HEK293 (cell line): ENCODE measurements around the gene HOTAIR.

Experiments used
- KLF17 ChIP-seq: fragments of 450-650 bp; formaldehyde crosslinking; IDR thresholded peaks from 2 replicates; pipeline ENCODE4 v1.5.1; 2016; ENCODE audit warnings: missing biosample characterization, missing genetic modification characterization
- PRDM10 ChIP-seq: fragments of 450-650 bp; formaldehyde crosslinking; IDR thresholded peaks from 2 replicates; pipeline ENCODE4 v1.5.1; 2016; ENCODE audit warnings: missing biosample characterization, missing genetic modification characterization
- REST ChIP-seq: fragments of 450-650 bp; formaldehyde crosslinking; IDR thresholded peaks from 2 replicates; pipeline ENCODE4 v1.5.1; 2016; ENCODE audit warnings: missing biosample characterization, missing genetic modification characterization
- SCRT2 ChIP-seq: fragments of 450-650 bp; formaldehyde crosslinking; IDR thresholded peaks from 2 replicates; pipeline ENCODE4 v1.5.1; 2016; ENCODE audit warnings: missing biosample characterization, missing genetic modification characterization
- ZBTB48 ChIP-seq: fragments of 450-650 bp; formaldehyde crosslinking; IDR thresholded peaks from 2 replicates; pipeline ENCODE4 v1.5.1; 2016; ENCODE audit warnings: missing biosample characterization, missing genetic modification characterization
- ZFP3 ChIP-seq: fragments of 450-650 bp; formaldehyde crosslinking; IDR thresholded peaks from 2 replicates; pipeline ENCODE4 v1.5.1; 2016; ENCODE audit warnings: low read depth, missing biosample characterization, missing genetic modification characterization
- ZNF121 ChIP-seq: fragments of 450-650 bp; formaldehyde crosslinking; IDR thresholded peaks from 2 replicates; pipeline ENCODE4 v1.5.1; 2016; ENCODE audit warnings: missing biosample characterization, missing genetic modification characterization
- ZNF132 ChIP-seq: fragments of 450-650 bp; formaldehyde crosslinking; IDR thresholded peaks from 2 replicates; pipeline ENCODE4 v1.5.1; 2017; ENCODE audit warnings: missing biosample characterization, missing genetic modification characterization, borderline replicate concordance
- ZNF16 ChIP-seq: fragments of 450-650 bp; formaldehyde crosslinking; IDR thresholded peaks from 2 replicates; pipeline ENCODE4 v1.5.1; 2016; ENCODE audit warnings: low read depth, missing biosample characterization, missing genetic modification characterization
- ZNF184 ChIP-seq: fragments of 450-650 bp; IDR thresholded peaks from 2 replicates; pipeline ENCODE4 v1.5.1; 2018; ENCODE audit warnings: missing biosample characterization, mild to moderate bottlenecking, missing genetic modification characterization
- ZNF2 ChIP-seq: fragments of 450-650 bp; formaldehyde crosslinking; IDR thresholded peaks from 2 replicates; pipeline ENCODE4 v1.5.1; 2016; ENCODE audit warnings: missing biosample characterization, missing genetic modification characterization
- ZNF211 ChIP-seq: fragments of 450-650 bp; formaldehyde crosslinking; IDR thresholded peaks from 2 replicates; pipeline ENCODE4 v1.5.1; 2016; ENCODE audit warnings: low read depth, missing biosample characterization, missing genetic modification characterization
- ZNF214 ChIP-seq: fragments of 450-650 bp; formaldehyde crosslinking; IDR thresholded peaks from 2 replicates; pipeline ENCODE4 v1.5.1; 2017; ENCODE audit warnings: missing biosample characterization, mild to moderate bottlenecking, missing genetic modification characterization, borderline replicate concordance
- ZNF248 ChIP-seq: fragments of 450-650 bp; formaldehyde crosslinking; IDR thresholded peaks from 2 replicates; pipeline ENCODE4 v1.5.1; 2017; ENCODE audit warnings: missing biosample characterization, missing genetic modification characterization
- ZNF311 ChIP-seq: fragments of 450-650 bp; formaldehyde crosslinking; IDR thresholded peaks from 2 replicates; pipeline ENCODE4 v1.5.1; 2017; ENCODE audit warnings: missing biosample characterization, missing genetic modification characterization, borderline replicate concordance
- ZNF324 ChIP-seq: fragments of 450-650 bp; formaldehyde crosslinking; IDR thresholded peaks from 2 replicates; pipeline ENCODE4 v1.5.1; 2016; ENCODE audit warnings: missing biosample characterization, missing genetic modification characterization
- ZNF341 ChIP-seq: fragments of 450-650 bp; formaldehyde crosslinking; IDR thresholded peaks from 2 replicates; pipeline ENCODE4; 2016; ENCODE audit warnings: low read depth, missing biosample characterization, missing genetic modification characterization
- ZNF354C ChIP-seq: fragments of 450-650 bp; formaldehyde crosslinking; IDR thresholded peaks from 2 replicates; pipeline ENCODE4 v1.5.1; 2016; ENCODE audit warnings: missing biosample characterization, missing genetic modification characterization, low read depth, borderline replicate concordance
- ZNF394 ChIP-seq: fragments of 450-650 bp; formaldehyde crosslinking; IDR thresholded peaks from 2 replicates; pipeline ENCODE4 v1.5.1; 2016; ENCODE audit warnings: missing biosample characterization, missing genetic modification characterization, mild to moderate bottlenecking, moderate library complexity, borderline replicate concordance
- ZNF404 ChIP-seq: fragments of 450-650 bp; formaldehyde crosslinking; IDR thresholded peaks from 2 replicates; pipeline ENCODE4 v1.5.1; 2017; ENCODE audit warnings: missing biosample characterization, missing genetic modification characterization
- ZNF433 ChIP-seq: fragments of 450-650 bp; formaldehyde crosslinking; IDR thresholded peaks from 2 replicates; pipeline ENCODE4 v1.5.1; 2016; ENCODE audit warnings: missing biosample characterization, missing genetic modification characterization, low read depth
- ZNF501 ChIP-seq: fragments of 450-650 bp; formaldehyde crosslinking; IDR thresholded peaks from 2 replicates; pipeline ENCODE4 v1.5.1; 2016; ENCODE audit warnings: missing biosample characterization, missing genetic modification characterization
- ZNF510 ChIP-seq: fragments of 450-650 bp; formaldehyde crosslinking; IDR thresholded peaks from 2 replicates; pipeline ENCODE4 v1.5.1; 2018; ENCODE audit warnings: mild to moderate bottlenecking, missing genetic modification characterization, missing biosample characterization; ENCODE audit not compliant: insufficient replicate concordance
- ZNF658 ChIP-seq: fragments of 450-650 bp; formaldehyde crosslinking; IDR thresholded peaks from 2 replicates; pipeline ENCODE4; 2016; ENCODE audit warnings: missing biosample characterization, missing genetic modification characterization
- ZNF747 ChIP-seq: fragments of 450-650 bp; formaldehyde crosslinking; IDR thresholded peaks from 2 replicates; pipeline ENCODE4 v1.5.1; 2016; ENCODE audit warnings: missing biosample characterization, missing genetic modification characterization
- ZNF777 ChIP-seq: fragments of 450-650 bp; formaldehyde crosslinking; IDR thresholded peaks from 2 replicates; pipeline ENCODE4 v1.5.1; 2017; ENCODE audit warnings: missing biosample characterization, missing genetic modification characterization, borderline replicate concordance
- TF ChIP-seq, protein P1 (sequence below): fragments of 450-650 bp; formaldehyde crosslinking; IDR thresholded peaks from 2 replicates; pipeline ENCODE4 v1.5.1; 2017; ENCODE audit warnings: missing biosample characterization, missing genetic modification characterization
- TF ChIP-seq, protein P2 (sequence below): fragments of 450-650 bp; formaldehyde crosslinking; IDR thresholded peaks from 2 replicates; pipeline ENCODE4 v1.5.1; 2016; ENCODE audit warnings: missing biosample characterization, missing genetic modification characterization

HOTAIR gene

DNA sequence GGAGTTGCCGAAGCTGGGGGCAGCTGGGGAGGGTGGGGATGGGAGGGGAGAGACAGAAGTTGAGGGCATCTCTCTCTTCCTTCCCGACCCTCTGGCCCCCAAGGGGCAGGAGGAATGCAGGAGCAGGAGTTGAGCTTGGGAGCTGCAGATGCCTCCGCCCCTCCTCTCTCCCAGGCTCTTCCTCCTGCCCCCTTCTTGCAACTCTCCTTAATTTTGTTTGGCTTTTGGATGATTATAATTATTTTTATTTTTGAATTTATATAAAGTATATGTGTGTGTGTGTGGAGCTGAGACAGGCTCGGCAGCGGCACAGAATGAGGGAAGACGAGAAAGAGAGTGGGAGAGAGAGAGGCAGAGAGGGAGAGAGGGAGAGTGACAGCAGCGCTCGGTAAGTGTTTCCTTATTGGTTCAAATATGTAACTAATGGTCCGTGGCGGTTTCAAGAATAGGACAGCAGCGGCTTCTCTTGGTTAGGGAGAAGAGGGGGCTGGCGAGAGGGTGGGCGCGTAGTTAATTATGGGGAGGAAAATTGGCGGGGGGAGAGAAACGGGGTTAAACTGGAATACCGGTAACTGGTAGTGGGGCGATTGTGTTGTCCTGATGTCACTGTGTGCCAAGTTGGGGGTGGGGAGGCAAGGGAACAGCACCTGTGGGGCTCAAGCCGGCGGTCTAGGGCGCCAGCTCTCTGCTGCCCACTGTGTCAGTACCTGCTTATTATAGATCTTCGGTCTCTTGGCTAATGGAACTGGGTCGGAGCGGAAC, 42.5 kb upstream of the HOTAIR start (continued):
- TF ChIP-seq, protein P1, sequence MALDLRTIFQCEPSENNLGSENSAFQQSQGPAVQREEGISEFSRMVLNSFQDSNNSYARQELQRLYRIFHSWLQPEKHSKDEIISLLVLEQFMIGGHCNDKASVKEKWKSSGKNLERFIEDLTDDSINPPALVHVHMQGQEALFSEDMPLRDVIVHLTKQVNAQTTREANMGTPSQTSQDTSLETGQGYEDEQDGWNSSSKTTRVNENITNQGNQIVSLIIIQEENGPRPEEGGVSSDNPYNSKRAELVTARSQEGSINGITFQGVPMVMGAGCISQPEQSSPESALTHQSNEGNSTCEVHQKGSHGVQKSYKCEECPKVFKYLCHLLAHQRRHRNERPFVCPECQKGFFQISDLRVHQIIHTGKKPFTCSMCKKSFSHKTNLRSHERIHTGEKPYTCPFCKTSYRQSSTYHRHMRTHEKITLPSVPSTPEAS (tag by site-specific recombination) = no peak; the same call in 1 of the 2 replicates
- TF ChIP-seq ZNF132 = no peak
- TF ChIP-seq ZNF324 (tag by site-specific recombination) = 0 out of 2 replicates have a peak, but pooled peaks have one; percentile 14
- peak; percentile 51 for TF ChIP-seq ZNF501 (tag by site-specific recombination)
- peak; percentile 33; the same call in 1 of the 2 replicates for TF ChIP-seq KLF17 (tag by site-specific recombination)
- TF ChIP-seq ZFP3 = no peak
- TF ChIP-seq ZNF214 (tag by site-specific recombination) = no peak
- TF ChIP-seq PRDM10 (tag by site-specific recombination) = 0 out of 2 replicates have a peak, but pooled peaks have one; percentile 37
- no peak for TF ChIP-seq ZNF747 (tag by site-specific recombination)
- peak; percentile 38 for TF ChIP-seq ZNF510 (tag by site-specific recombination)
- no peak for TF ChIP-seq ZNF354C (tag by site-specific recombination)
- TF ChIP-seq SCRT2 (tag by site-specific recombination) = peak; percentile 99
- no peak for TF ChIP-seq ZNF311 (tag by site-specific recombination)
- TF ChIP-seq ZNF248 (tag by site-specific recombination) = no peak
- peak; percentile 76 for TF ChIP-seq ZNF2 (tag by site-specific recombination)
- TF ChIP-seq ZNF16 (tag by site-specific recombination) = no peak
- no peak; the same call in 1 of the 2 replicates for TF ChIP-seq ZNF394
- no peak for TF ChIP-seq ZNF777 (tag by site-specific recombination)
- no peak for TF ChIP-seq ZNF211 (tag by site-specific recombination)
- 0 out of 2 replicates have a peak, but pooled peaks have one; percentile 21 for TF ChIP-seq REST (tag by site-specific recombination)
- TF ChIP-seq, protein P2, sequence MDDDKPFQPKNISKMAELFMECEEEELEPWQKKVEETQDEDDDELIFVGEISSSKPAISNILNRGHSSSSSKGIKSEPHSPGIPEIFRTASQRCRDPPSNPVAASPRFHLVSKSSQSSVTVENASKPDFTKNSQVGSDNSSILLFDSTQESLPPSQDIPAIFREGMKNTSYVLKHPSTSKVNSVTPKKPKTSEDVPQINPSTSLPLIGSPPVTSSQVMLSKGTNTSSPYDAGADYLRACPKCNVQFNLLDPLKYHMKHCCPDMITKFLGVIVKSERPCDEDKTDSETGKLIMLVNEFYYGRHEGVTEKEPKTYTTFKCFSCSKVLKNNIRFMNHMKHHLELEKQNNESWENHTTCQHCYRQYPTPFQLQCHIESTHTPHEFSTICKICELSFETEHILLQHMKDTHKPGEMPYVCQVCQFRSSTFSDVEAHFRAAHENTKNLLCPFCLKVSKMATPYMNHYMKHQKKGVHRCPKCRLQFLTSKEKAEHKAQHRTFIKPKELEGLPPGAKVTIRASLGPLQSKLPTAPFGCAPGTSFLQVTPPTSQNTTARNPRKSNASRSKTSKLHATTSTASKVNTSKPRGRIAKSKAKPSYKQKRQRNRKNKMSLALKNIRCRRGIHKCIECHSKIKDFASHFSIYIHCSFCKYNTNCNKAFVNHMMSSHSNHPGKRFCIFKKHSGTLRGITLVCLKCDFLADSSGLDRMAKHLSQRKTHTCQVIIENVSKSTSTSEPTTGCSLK (tag by site-specific recombination) = no peak
- TF ChIP-seq ZNF433 (tag by site-specific recombination) = no peak; the same call in 1 of the 2 replicates
- no peak for TF ChIP-seq ZNF121 (tag by site-specific recombination)
- no peak for TF ChIP-seq ZNF404 (tag by site-specific recombination)
- TF ChIP-seq ZNF658 = no peak
- TF ChIP-seq ZNF184 (tag by site-specific recombination) = no peak
- peak; percentile 98 for TF ChIP-seq ZNF341 (tag by site-specific recombination)
- TF ChIP-seq ZBTB48 (tag by site-specific recombination) = peak; percentile 93
